ENCODE results near the gene CYB561D2. TPM values are rescaled to one million over a fixed set of nuclear protein-coding genes. Genes with fewer than 3 reads are reported as not detected.

CYB561D2 gene
- total and polyA plus RNA-seq, 2 donors, result 20.4 to 28.5 TPM

DNA sequence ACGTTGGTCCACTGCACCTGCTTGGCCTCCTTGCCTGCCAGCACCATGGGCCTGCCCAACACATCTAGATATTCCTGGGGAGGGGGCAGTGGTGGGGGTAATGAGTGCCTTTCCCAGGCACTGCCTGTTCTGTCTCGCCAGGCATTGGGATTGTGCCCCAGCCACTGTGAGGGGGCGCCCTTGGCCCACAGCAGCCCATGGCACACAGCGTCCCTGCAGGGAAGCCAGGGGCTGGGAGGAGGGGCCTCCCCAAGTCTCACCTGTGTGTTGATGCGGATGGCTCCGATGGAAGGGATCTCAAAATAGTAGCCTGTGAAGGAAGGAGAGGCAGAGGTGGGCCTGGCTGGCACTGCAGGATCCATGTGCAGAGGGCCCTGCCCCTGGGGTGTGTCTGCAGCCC, 27.4 kb downstream of the CYB561D2 start:
- Histone ChIP-seq H3K4me3 (ENCODE audit: low read length in 2 of 2) (no peak overlapping the region), H3K4me1 (ENCODE audit: control insufficient read depth in 2 of 2, insufficient read depth in 2 of 2, low read length in 2 of 2) (peaks cover 0 to 9% of the 10 kb centered on the region in 2 donors), H3K36me3 (ENCODE audit: control insufficient read depth in 2 of 2, insufficient read depth in 2 of 2, low read length in 1 of 2) (no peaks in the 10 kb centered on the region), H3K9me3 (ENCODE audit: control insufficient read depth in 2 of 2, insufficient read depth in 1 of 2, low read length in 1 of 2) (peaks cover 0 to 3% of the 10 kb centered on the region in 2 donors), H3K27me3 (ENCODE audit: control insufficient read depth in 2 of 2, insufficient read depth in 1 of 2, low read length in 1 of 2) (peaks cover 0 to 4% of the 10 kb centered on the region in 2 donors), H3K27ac (ENCODE audit: low read depth in 1 of 2, low read length in 1 of 2) (no peak overlapping the region)
- DNase-seq (ENCODE audit: low read depth in 6 of 9, low spot score in 9 of 9), result no peak
- 91% methylated on average over 6 of the region's 6 CpGs for WGBS

DNA sequence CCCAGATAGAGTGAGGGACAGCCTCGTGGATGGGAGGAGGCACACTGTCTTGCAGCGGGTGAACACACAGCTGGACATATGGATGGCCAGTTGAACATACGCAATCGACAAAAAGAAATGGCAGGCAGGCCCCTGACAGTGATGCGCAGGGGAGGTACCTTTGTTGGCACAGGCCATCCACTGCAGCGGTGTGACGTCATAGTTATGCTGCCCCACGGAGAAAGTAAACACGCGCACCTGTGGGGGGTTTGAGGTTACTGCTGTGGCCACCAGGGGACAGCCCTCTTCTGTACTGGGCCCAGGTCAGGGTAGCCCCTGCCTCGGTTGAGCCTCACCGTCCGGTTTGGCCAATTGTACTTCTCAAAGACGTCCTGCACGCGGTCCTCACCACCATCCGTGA, 28.1 kb downstream of the CYB561D2 start:
- peaks cover 0 to 4% of the 10 kb centered on the region in 2 donors for H3K4me1 ChIP-seq (ENCODE audit: control insufficient read depth in 2 of 2, insufficient read depth in 2 of 2, low read length in 2 of 2)
- no peak overlapping the region for H3K4me3 ChIP-seq (ENCODE audit: low read length in 2 of 2)
- H3K36me3 ChIP-seq (ENCODE audit: control insufficient read depth in 2 of 2, insufficient read depth in 2 of 2, low read length in 1 of 2), result no peaks in the 10 kb centered on the region
- no peak for DNase-seq (ENCODE audit: low read depth in 6 of 9, low spot score in 9 of 9)
- H3K27me3 ChIP-seq (ENCODE audit: control insufficient read depth in 2 of 2, insufficient read depth in 1 of 2, low read length in 1 of 2), result peaks cover 0 to 4% of the 10 kb centered on the region in 2 donors
- H3K27ac ChIP-seq (ENCODE audit: low read depth in 1 of 2, low read length in 1 of 2), result no peak overlapping the region
- peaks cover 0 to 3% of the 10 kb centered on the region in 2 donors for H3K9me3 ChIP-seq (ENCODE audit: control insufficient read depth in 2 of 2, insufficient read depth in 1 of 2, low read length in 1 of 2)
- 97% methylated on average over 17 of the region's 17 CpGs for WGBS

DNA sequence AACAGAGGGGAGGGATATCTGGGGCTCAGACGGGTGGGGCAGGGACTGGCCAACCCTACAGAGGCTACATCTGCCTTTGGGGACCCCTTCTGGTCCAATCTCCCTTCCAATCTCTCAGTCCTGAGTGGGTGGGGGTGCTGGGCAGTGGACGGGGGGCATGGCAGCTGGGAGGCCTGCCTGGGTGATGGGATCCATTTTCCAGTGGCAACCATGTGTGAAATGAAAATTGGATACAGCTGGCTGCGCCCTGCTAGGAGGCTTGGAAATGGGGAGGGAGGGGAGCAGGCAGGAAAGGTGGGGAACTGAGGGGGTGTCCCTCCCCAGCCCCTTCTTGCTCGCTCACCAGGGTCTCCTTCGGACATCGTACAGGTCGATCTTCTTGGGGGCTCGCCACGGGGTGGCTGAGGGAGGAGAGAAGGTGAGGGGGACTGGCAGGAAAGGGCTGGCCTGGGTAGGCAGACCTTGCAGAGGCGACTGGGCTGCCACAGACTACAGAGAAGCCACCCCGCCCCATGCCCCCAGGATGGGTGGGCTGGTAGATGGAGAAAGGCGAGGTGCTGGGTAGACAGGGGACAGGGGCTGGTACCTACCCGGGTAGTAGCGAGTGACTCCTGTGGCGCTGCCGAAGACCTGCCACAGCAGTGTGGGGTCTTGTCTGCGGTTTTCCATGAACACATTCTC, 29.9 kb downstream of the CYB561D2 start:
- Histone ChIP-seq H3K27ac (ENCODE audit: low read depth in 1 of 2, low read length in 1 of 2) (no peak overlapping the region), H3K36me3 (ENCODE audit: control insufficient read depth in 2 of 2, insufficient read depth in 2 of 2, low read length in 1 of 2) (no peaks in the 10 kb centered on the region), H3K9me3 (ENCODE audit: control insufficient read depth in 2 of 2, insufficient read depth in 1 of 2, low read length in 1 of 2) (peaks cover 0 to 3% of the 10 kb centered on the region in 2 donors), H3K4me3 (ENCODE audit: low read length in 2 of 2) (no peak overlapping the region), H3K27me3 (ENCODE audit: control insufficient read depth in 2 of 2, insufficient read depth in 1 of 2, low read length in 1 of 2) (no peaks in the 10 kb centered on the region), H3K4me1 (ENCODE audit: control insufficient read depth in 2 of 2, insufficient read depth in 2 of 2, low read length in 2 of 2) (peaks cover 0 to 2% of the 10 kb centered on the region in 2 donors)
- no peak for DNase-seq (ENCODE audit: low read depth in 6 of 9, low spot score in 9 of 9)
- 95% methylated on average over 17 of the region's 17 CpGs for WGBS

DNA sequence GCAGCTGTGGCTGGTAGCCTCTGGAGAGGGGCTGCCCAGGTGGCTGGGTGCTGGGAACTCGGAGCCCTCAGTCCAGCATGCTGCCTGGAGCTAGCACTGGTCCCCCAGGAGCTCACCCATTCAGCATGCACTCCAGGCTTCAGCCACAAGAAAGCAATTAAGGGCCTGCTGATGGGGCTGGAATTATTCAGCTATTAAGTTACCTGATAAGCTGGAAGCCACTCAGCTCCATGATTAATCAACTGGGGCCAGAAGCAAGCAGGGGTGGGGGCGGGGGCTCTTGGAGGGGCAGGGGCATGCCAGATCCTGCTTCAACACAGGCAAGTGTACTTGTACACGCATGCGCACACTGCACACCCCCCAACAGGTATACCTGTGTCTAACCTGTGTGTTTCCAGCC, 30.7 kb downstream of the CYB561D2 start:
- 92% methylated on average over 4 of the region's 4 CpGs for WGBS
- no peak overlapping the region for H3K4me3 ChIP-seq (ENCODE audit: low read length in 2 of 2)
- no peak overlapping the region for H3K27ac ChIP-seq (ENCODE audit: low read depth in 1 of 2, low read length in 1 of 2)
- H3K36me3 ChIP-seq (ENCODE audit: control insufficient read depth in 2 of 2, insufficient read depth in 2 of 2, low read length in 1 of 2), result no peaks in the 10 kb centered on the region
- no peak for DNase-seq (ENCODE audit: low read depth in 6 of 9, low spot score in 9 of 9)
- peaks cover 0 to 2% of the 10 kb centered on the region in 2 donors for H3K4me1 ChIP-seq (ENCODE audit: control insufficient read depth in 2 of 2, insufficient read depth in 2 of 2, low read length in 2 of 2)
- H3K9me3 ChIP-seq (ENCODE audit: control insufficient read depth in 2 of 2, insufficient read depth in 1 of 2, low read length in 1 of 2), result peaks cover 0 to 3% of the 10 kb centered on the region in 2 donors
- H3K27me3 ChIP-seq (ENCODE audit: control insufficient read depth in 2 of 2, insufficient read depth in 1 of 2, low read length in 1 of 2), result no peaks in the 10 kb centered on the region

DNA sequence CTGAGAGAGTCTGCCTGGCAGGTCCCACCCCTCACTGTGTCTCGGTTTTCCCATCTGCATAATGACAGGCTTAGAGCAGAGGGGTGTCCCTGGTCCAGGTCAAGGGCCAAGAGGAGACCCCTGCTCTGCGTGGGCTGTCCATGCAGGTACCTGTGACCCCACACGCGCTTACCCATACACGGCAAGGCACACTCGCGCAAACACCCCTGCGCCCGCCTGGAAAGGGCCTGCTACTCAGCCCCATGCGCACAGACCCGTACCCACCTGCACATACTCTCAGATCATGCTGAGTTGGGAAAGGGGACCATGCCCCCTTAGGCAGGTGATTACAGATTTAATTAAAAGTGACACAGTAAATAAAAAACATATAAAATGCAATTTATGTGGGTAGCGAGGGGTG, 32.1 kb downstream of the CYB561D2 start:
- no peak overlapping the region for H3K27ac ChIP-seq (ENCODE audit: low read depth in 1 of 2, low read length in 1 of 2)
- H3K9me3 ChIP-seq (ENCODE audit: control insufficient read depth in 2 of 2, insufficient read depth in 1 of 2, low read length in 1 of 2), result peaks cover 0 to 3% of the 10 kb centered on the region in 2 donors
- H3K4me1 ChIP-seq (ENCODE audit: control insufficient read depth in 2 of 2, insufficient read depth in 2 of 2, low read length in 2 of 2), result peaks cover 0 to 2% of the 10 kb centered on the region in 2 donors
- no peaks in the 10 kb centered on the region for H3K36me3 ChIP-seq (ENCODE audit: control insufficient read depth in 2 of 2, insufficient read depth in 2 of 2, low read length in 1 of 2)
- WGBS, result 96% methylated on average over 12 of the region's 12 CpGs
- no peak for DNase-seq (ENCODE audit: low read depth in 6 of 9, low spot score in 9 of 9)
- no peaks in the 10 kb centered on the region for H3K27me3 ChIP-seq (ENCODE audit: control insufficient read depth in 2 of 2, insufficient read depth in 1 of 2, low read length in 1 of 2)
- H3K4me3 ChIP-seq (ENCODE audit: low read length in 2 of 2), result no peak overlapping the region

DNA sequence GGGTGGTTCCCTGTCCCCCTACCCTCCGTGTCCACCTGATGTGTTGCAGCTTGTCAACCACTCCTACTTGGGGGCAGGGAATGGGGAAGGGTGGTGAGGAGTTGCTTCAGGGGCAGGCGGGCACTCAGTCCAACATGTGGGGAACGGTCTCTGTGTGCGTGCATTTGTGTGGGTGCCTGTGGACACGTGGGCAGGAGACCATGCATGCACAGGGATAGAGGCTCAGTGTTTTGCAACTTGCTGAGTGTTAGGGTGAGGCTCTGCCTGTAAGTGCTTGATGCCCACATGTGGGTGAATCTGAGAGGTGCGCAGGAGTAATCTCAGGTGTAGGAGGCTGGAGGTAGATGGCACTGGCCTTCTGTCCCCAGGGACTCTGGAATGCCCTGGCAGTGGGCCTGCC, 33.1 kb downstream of the CYB561D2 start:
- no peaks in the 10 kb centered on the region for H3K27me3 ChIP-seq (ENCODE audit: control insufficient read depth in 2 of 2, insufficient read depth in 1 of 2, low read length in 1 of 2)
- peaks cover 0 to 2% of the 10 kb centered on the region in 2 donors for H3K4me1 ChIP-seq (ENCODE audit: control insufficient read depth in 2 of 2, insufficient read depth in 2 of 2, low read length in 2 of 2)
- H3K4me3 ChIP-seq (ENCODE audit: low read length in 2 of 2), result no peak overlapping the region
- no peak overlapping the region for H3K27ac ChIP-seq (ENCODE audit: low read depth in 1 of 2, low read length in 1 of 2)
- no peaks in the 10 kb centered on the region for H3K36me3 ChIP-seq (ENCODE audit: control insufficient read depth in 2 of 2, insufficient read depth in 2 of 2, low read length in 1 of 2)
- H3K9me3 ChIP-seq (ENCODE audit: control insufficient read depth in 2 of 2, insufficient read depth in 1 of 2, low read length in 1 of 2), result peaks cover 0 to 3% of the 10 kb centered on the region in 2 donors
- DNase-seq (ENCODE audit: low read depth in 6 of 9, low spot score in 9 of 9), result no peak
- 95% methylated on average over 6 of the region's 6 CpGs for WGBS

DNA sequence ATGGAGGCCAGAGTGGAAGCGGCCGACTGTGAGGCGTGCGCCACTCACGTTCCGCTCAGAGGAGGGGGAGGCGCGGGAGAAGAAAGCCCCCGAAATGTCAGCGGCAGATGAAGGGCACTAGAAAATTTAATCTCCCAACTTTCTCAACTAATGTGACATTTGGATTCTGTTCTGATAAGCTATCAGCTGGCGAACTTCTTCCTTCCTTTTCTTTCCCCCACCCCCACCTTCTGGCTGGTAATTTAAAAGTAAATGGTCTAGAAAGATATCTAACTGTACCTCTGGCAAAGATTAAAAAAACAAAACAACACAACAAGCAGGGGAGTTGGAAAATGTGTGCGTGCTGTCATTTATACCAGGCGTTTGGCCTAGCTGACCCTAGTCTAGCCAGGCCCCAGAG, 35.1 kb downstream of the CYB561D2 start:
- 64% methylated on average over 13 of the region's 13 CpGs for WGBS
- Histone ChIP-seq H3K4me1 (ENCODE audit: control insufficient read depth in 2 of 2, insufficient read depth in 2 of 2, low read length in 2 of 2) (peaks cover 0 to 2% of the 10 kb centered on the region in 2 donors), H3K27me3 (ENCODE audit: control insufficient read depth in 2 of 2, insufficient read depth in 1 of 2, low read length in 1 of 2) (no peaks in the 10 kb centered on the region), H3K4me3 (ENCODE audit: low read length in 2 of 2) (no peak overlapping the region), H3K36me3 (ENCODE audit: control insufficient read depth in 2 of 2, insufficient read depth in 2 of 2, low read length in 1 of 2) (no peaks in the 10 kb centered on the region), H3K9me3 (ENCODE audit: control insufficient read depth in 2 of 2, insufficient read depth in 1 of 2, low read length in 1 of 2) (peaks cover 0 to 3% of the 10 kb centered on the region in 2 donors), H3K27ac (ENCODE audit: low read depth in 1 of 2, low read length in 1 of 2) (no peak overlapping the region)
- no peak for DNase-seq (ENCODE audit: low read depth in 6 of 9, low spot score in 9 of 9)

GRCh38 chr3:50388016-50388719, 37.5 kb downstream of the CYB561D2 start:
- Histone ChIP-seq H3K27me3 (ENCODE audit: control insufficient read depth in 2 of 2, insufficient read depth in 1 of 2, low read length in 1 of 2) (no peaks in the 10 kb centered on the region), H3K36me3 (ENCODE audit: control insufficient read depth in 2 of 2, insufficient read depth in 2 of 2, low read length in 1 of 2) (no peaks in the 10 kb centered on the region), H3K27ac (ENCODE audit: low read depth in 1 of 2, low read length in 1 of 2) (no peak overlapping the region), H3K4me3 (ENCODE audit: low read length in 2 of 2) (no peak overlapping the region), H3K4me1 (ENCODE audit: control insufficient read depth in 2 of 2, insufficient read depth in 2 of 2, low read length in 2 of 2) (no peaks in the 10 kb centered on the region), H3K9me3 (ENCODE audit: control insufficient read depth in 2 of 2, insufficient read depth in 1 of 2, low read length in 1 of 2) (no peaks in the 10 kb centered on the region)
- WGBS, result 89% methylated on average over 25 of the region's 25 CpGs
- no peak for DNase-seq (ENCODE audit: low read depth in 6 of 9, low spot score in 9 of 9)

DNA sequence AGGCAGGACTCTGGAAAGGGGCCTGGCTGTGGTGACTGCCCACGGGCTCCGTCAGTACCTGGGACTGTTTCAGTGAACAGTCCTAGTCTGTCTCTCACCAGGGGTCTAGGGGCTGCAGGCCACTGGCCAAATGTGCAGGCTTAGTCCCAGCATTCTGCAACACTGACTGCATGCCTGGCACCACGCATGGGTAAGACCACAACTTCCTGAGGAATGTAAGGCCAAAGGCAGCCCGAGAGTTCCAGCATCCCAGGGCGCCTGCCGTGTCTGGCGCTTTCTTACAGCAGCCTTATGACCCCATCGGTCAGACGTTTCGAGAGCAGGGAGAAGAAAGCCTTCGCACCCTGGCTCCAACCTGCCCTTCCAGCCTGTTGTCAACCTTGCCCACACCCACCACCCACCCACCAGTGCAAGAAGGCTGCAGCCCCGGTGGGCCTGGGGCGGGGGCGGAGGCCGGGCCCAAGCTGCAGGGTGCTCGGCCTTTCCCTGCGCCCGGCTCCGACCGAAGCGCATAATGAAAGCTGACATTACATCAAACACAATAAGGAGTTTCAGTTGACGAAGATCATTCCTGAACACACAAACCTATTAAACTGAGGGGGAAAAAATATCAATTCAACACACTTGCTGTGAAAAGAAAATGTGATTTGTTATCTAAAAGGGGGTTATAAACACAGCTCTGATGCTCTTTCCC, 38.2 kb downstream of the CYB561D2 start:
- no peaks in the 10 kb centered on the region for H3K36me3 ChIP-seq (ENCODE audit: control insufficient read depth in 2 of 2, insufficient read depth in 2 of 2, low read length in 1 of 2)
- H3K4me3 ChIP-seq (ENCODE audit: low read length in 2 of 2), result no peak overlapping the region
- H3K9me3 ChIP-seq (ENCODE audit: control insufficient read depth in 2 of 2, insufficient read depth in 1 of 2, low read length in 1 of 2), result no peaks in the 10 kb centered on the region
- no peaks in the 10 kb centered on the region for H3K4me1 ChIP-seq (ENCODE audit: control insufficient read depth in 2 of 2, insufficient read depth in 2 of 2, low read length in 2 of 2)
- no peaks in the 10 kb centered on the region for H3K27me3 ChIP-seq (ENCODE audit: control insufficient read depth in 2 of 2, insufficient read depth in 1 of 2, low read length in 1 of 2)
- WGBS, result 91% methylated on average over 22 of the region's 22 CpGs
- no peak for DNase-seq (ENCODE audit: low read depth in 6 of 9, low spot score in 9 of 9)
- H3K27ac ChIP-seq (ENCODE audit: low read depth in 1 of 2, low read length in 1 of 2), result no peak overlapping the region
